GM19023 (cell line): Measurements from ENCODE around the gene CAPN6.

Experiments
- ATAC-seq: cut with Tn5 transposase; IDR thresholded peaks from one replicate; pipeline ENCODE4 v1.9.1; 2021; ENCODE audit warnings: mild to moderate bottlenecking, moderate library complexity; ENCODE audit not compliant: unreplicated experiment

The CAPN6 gene

DNA sequence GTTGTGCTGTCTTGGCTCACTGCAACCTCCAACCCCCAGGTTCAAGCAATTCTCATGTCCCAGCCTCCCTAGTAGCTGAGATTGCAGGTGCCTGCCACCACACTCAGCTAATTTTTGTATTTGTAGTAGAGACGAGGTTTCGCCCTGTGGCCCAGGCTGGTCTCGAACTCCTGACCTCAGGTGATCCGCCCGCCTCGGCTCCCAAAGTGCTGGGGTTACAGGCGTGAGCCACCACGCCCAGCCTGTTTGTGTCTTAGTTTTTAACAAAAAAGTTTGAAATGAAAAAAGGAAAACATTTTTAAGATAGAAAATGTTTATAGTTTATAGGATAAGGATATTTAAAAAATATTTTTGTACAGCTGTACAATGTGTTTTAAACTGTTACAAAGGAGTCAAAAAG is 62.4 kb downstream of the CAPN6 start:
- no peak for ATAC-seq

DNA sequence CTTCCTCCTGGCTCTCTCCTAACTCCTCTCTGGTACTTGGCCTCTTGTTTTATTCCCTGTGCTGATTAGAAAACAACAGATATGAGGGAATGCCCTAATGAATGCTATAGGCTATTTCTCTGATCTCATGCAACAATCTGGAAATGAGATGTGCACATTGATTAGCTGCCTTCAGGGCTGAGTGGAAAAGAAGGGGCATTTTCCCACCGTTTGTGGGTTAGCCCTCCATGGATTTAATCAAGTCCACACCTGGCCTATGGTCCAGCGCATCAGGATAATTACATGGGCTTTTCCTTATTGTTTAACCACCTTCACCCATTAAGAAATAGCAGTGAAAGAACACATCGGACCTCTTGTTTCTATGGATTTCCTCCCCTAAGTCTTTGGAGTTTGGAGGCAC is 70.0 kb downstream of the CAPN6 start:
- no peak for ATAC-seq

DNA sequence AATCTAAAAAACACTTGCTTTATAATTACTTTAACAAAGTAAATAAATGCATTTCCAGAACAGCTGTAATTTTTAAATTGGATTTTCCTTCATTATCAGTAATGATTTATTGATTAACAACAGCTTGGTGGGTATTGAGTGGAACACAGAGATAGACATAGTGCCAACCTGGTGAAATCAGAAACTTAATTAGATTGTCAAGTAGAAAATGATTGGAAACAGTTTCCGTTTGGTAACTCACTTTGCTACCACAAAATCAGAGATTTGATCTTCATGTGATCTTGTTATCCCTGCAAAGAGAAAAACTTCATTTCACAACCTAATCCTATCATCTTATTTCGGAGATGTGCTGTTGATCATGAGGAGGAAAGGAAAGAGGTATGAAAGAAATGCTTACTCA is 70.8 kb downstream of the CAPN6 start:
- no peak for ATAC-seq
